GM19023 (cell line): ENCODE data around the gene ADAP2.
"Not testable (repeated sequence)": the region's sequence is repeated elsewhere in the genome, so short reads cannot be mapped to it uniquely, and the experiment has no call there.

ENCODE experiments used
- ATAC-seq: cut with Tn5 transposase; IDR thresholded peaks from one replicate; pipeline ENCODE4 v1.9.1; 2021; ENCODE audit warnings: mild to moderate bottlenecking, moderate library complexity; ENCODE audit not compliant: unreplicated experiment

ADAP2 gene

GRCh38 chr17:30967911-30968310 is 46.2 kb downstream of the ADAP2 start:
- ATAC-seq, result not testable (repeated sequence)

- ATAC-seq, result no peak
Measured at GRCh38 chr17:30969989-30970830, 48.5 kb downstream of the ADAP2 start.

- peak; percentile 76 for ATAC-seq
Measured at GRCh38 chr17:30970831-30971567, 49.3 kb downstream of the ADAP2 start, which contains the start of gene RNF135. Gene RNF135 (plus strand): TSS chr17:30971039. CDS start chr17:30971074, 35 bp downstream.

GRCh38 chr17:30975042-30975820 is 53.5 kb downstream of the ADAP2 start:
- no peak for ATAC-seq

GRCh38 chr17:30979919-30980318 is 58.2 kb downstream of the ADAP2 start:
- ATAC-seq, result not testable (repeated sequence)

GRCh38 chr17:30981531-30982519 is 60.1 kb downstream of the ADAP2 start:
- no peak for ATAC-seq

- ATAC-seq, result no peak
Measured at GRCh38 chr17:30982855-30983254, 61.1 kb downstream of the ADAP2 start.

GRCh38 chr17:30990458-30990857 is 68.7 kb downstream of the ADAP2 start:
- ATAC-seq, result no peak

GRCh38 chr17:30992551-30992950 is 70.8 kb downstream of the ADAP2 start:
- ATAC-seq, result no peak

- no peak for ATAC-seq
Measured at GRCh38 chr17:30995347-30995746, 73.6 kb downstream of the ADAP2 start.

- ATAC-seq, result no peak
Measured at GRCh38 chr17:30996486-30996885, 74.7 kb downstream of the ADAP2 start.

- no peak for ATAC-seq
Measured at GRCh38 chr17:30997270-30997669, 75.5 kb downstream of the ADAP2 start.

GRCh38 chr17:30997842-30998241 is 76.1 kb downstream of the ADAP2 start:
- no peak for ATAC-seq

- ATAC-seq, result no peak
Measured at GRCh38 chr17:31002047-31002446, 80.3 kb downstream of the ADAP2 start.

- no peak for ATAC-seq
Measured at GRCh38 chr17:31003225-31003866, 81.6 kb downstream of the ADAP2 start.

GRCh38 chr17:31004160-31004559 is 82.4 kb downstream of the ADAP2 start:
- no peak for ATAC-seq

- ATAC-seq, result no peak
Measured at GRCh38 chr17:31007695-31008373, 86.1 kb downstream of the ADAP2 start.

- peak; percentile 57 for ATAC-seq
Measured at GRCh38 chr17:31008374-31009041, 86.8 kb downstream of the ADAP2 start.
